HepG2 (cell line): ENCODE results near the gene CALML4. TPM values are rescaled to one million over a fixed set of nuclear protein-coding genes. Genes with fewer than 3 reads are reported as not detected.

ENCODE experiments used
- AGO1 ChIP-seq: fragments of 200-400 bp; formaldehyde crosslinking; IDR thresholded peaks from 2 replicates; pipeline ENCODE4 v1.6.1; 2017; ENCODE audit warnings: mild to moderate bottlenecking, low read depth, low read length, moderate library complexity; ENCODE audit not compliant: poor library complexity, severe bottlenecking
- CREB1 ChIP-seq, 2 experiments: fragments of 450-650 bp in 1 of 2; IDR thresholded peaks; 2 replicates each; pipeline ENCODE4 v1.6.1; 2016 to 2017; ENCODE audit warnings: control low read depth in 1 of 2, mild to moderate bottlenecking in 1 of 2, missing compliant biosample characterization in 1 of 2, missing genetic modification characterization in 1 of 2
- DRAP1 ChIP-seq: IDR thresholded peaks from 2 replicates; pipeline ENCODE4 v1.6.1; 2016; ENCODE audit warnings: missing genetic modification reagents, missing compliant biosample characterization
- HNRNPLL ChIP-seq: fragments of 200-400 bp; formaldehyde crosslinking; IDR thresholded peaks from 2 replicates; pipeline ENCODE4 v1.6.1; 2017; ENCODE audit warnings: mild to moderate bottlenecking, low read depth, low read length; ENCODE audit not compliant: poor library complexity, severe bottlenecking
- HOXA9 ChIP-seq: sonication (generic); formaldehyde crosslinking; IDR thresholded peaks from 2 replicates; pipeline ENCODE4 v1.8.1; 2022; ENCODE audit warnings: missing genetic modification reagents, mild to moderate bottlenecking, moderate library complexity, borderline replicate concordance
- KDM6A ChIP-seq: IDR thresholded peaks from 2 replicates; pipeline ENCODE4 v1.6.1; 2016; ENCODE audit warnings: low read depth
- KMT2B ChIP-seq: IDR thresholded peaks from 2 replicates; pipeline ENCODE4 v1.6.1; 2016; ENCODE audit warnings: missing genetic modification reagents, missing compliant biosample characterization
- MAFF ChIP-seq: IDR thresholded peaks from 2 replicates; pipeline ENCODE4 v1.6.1; 2011; ENCODE audit warnings: low read depth, low read length, improper control_type of control experiment
- PREB ChIP-seq: sonication (generic); formaldehyde crosslinking; IDR thresholded peaks from 2 replicates; pipeline ENCODE4 v1.4.0; 2020; ENCODE audit warnings: missing genetic modification reagents
- RFX3 ChIP-seq: IDR thresholded peaks from 2 replicates; pipeline ENCODE4 v1.6.1; 2016; ENCODE audit warnings: missing biosample characterization, missing genetic modification reagents
- SIN3B ChIP-seq: fragments of 150-350 bp; IDR thresholded peaks from 2 replicates; pipeline ENCODE4 v1.6.1; 2014; ENCODE audit warnings: low read length
- SSRP1 ChIP-seq: IDR thresholded peaks from 2 replicates; pipeline ENCODE4 v1.6.1; 2016; ENCODE audit warnings: control low read depth
- TFDP2 ChIP-seq: sonication (generic); formaldehyde crosslinking; IDR thresholded peaks from 2 replicates; pipeline ENCODE4 v1.4.0; 2020; ENCODE audit warnings: missing genetic modification reagents
- ZBTB38 ChIP-seq: sonication (generic); formaldehyde crosslinking; IDR thresholded peaks from 2 replicates; pipeline ENCODE4 v1.5.1; 2020; ENCODE audit warnings: mild to moderate bottlenecking, missing genetic modification reagents
- ZBTB43 ChIP-seq: sonication (generic); formaldehyde crosslinking; conservative IDR thresholded peaks from 2 replicates; pipeline ENCODE4 v1.4.0; 2020; ENCODE audit warnings: missing genetic modification reagents
- ZNF160 ChIP-seq: sonication (generic); formaldehyde crosslinking; IDR thresholded peaks from 2 replicates; pipeline ENCODE4 v1.8.0; 2022; ENCODE audit warnings: mild to moderate bottlenecking, inconsistent platforms, missing genetic modification reagents
- ZNF225 ChIP-seq: sonication (generic); formaldehyde crosslinking; IDR thresholded peaks from 2 replicates; pipeline ENCODE4 v1.4.0; 2020; ENCODE audit warnings: mild to moderate bottlenecking, missing genetic modification reagents
- ZNF605 ChIP-seq: sonication (generic); formaldehyde crosslinking; IDR thresholded peaks from 2 replicates; pipeline ENCODE4 v1.8.0; 2022; ENCODE audit warnings: mild to moderate bottlenecking, missing genetic modification reagents
- ZNF614 ChIP-seq: IDR thresholded peaks from 2 replicates; pipeline ENCODE4 v1.6.1; 2018; ENCODE audit warnings: missing biosample characterization, missing genetic modification reagents, inconsistent platforms, borderline replicate concordance
- ZNF703 ChIP-seq: sonication (generic); formaldehyde crosslinking; IDR thresholded peaks from 2 replicates; pipeline ENCODE4 v1.5.1; 2020; ENCODE audit warnings: missing genetic modification reagents, mild to moderate bottlenecking, moderate library complexity, borderline replicate concordance
- polyA plus RNA-seq, 8 experiments: library from polyadenylated mRNA; depleted of rRNA in 3 of 8; stranded (reverse) in 7 of 8; unstranded in 1 of 8; fragments of >200 nt; fragmentation: Illumina TruSeq in 4 of 8; extraction: Trizol in 4 of 8; gene quantifications; 2 replicates each; pipeline versions ENCODE4 v1.2.1 to v1.2.3, GENCODE V29; 2011 to 2016; ENCODE audit warnings: low read depth in 4 of 8, missing spikeins in 1 of 8, mixed read lengths in 1 of 8; ENCODE audit not compliant: insufficient read depth in 1 of 8
- total RNA-seq, 5 experiments: library from RNA; depleted of rRNA; stranded (reverse); fragments of >200 nt; fragmentation: Illumina TruSeq; extraction: Trizol; gene quantifications; 2 replicates each; pipeline ENCODE4 v1.2.3, GENCODE V29; 2016; ENCODE audit warnings: low read depth in 1 of 5
- TF ChIP-seq, protein P1 (sequence below): sonication (generic); formaldehyde crosslinking; IDR thresholded peaks from 2 replicates; pipeline ENCODE4 v1.8.0; 2022; ENCODE audit warnings: missing genetic modification reagents, mild to moderate bottlenecking, moderate library complexity, borderline replicate concordance
- TF ChIP-seq, protein P2 (sequence below): sonication (generic); formaldehyde crosslinking; IDR thresholded peaks from 2 replicates; pipeline ENCODE4 v1.8.0; 2022; ENCODE audit warnings: mild to moderate bottlenecking, missing genetic modification reagents, borderline replicate concordance

CALML4 gene
- total and polyA plus RNA-seq, 2 of the 13 experiments (the other 11 are each of a cell fraction or from before 2014, with no cell fraction given), result 3.6 to 8.7 TPM

DNA sequence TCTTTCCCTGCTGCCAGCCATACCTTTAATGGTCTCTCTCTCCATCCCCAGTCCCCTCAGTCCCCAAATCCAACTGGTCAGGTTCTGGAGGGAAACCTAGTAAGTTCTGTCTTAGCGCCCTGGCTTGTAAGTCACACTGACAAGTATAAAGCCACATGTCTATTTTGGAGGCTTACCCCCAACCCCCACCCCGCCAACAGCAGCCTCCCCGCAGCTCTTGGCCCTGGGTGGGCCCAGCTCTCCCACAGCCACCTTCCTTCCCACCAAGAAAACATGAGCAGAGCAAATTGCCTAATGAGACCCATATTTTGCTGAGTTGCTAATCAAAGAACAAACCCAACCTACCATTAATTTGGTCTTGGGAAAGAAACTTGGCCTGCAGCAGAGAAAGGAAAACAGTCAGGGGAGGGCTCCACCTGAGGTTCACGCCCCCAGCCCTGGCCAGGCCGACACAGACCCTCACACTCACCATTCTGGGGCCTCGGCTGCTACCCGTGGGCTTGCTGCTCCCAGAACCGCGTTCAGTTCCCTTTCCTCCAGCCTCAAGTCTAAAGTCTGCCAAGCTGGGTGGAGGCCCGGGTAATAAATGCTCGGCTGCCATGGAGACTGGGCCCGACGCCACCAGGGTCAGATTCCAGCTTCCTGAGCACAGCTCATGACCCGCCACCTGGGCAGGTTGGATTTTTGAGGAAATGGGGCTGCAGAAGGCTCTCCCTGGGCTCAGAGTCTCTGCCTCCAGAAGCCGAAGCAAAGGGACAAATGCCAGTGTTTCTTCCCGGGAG lies at the start of gene CALML4 (continued):
- TF ChIP-seq, protein P1, sequence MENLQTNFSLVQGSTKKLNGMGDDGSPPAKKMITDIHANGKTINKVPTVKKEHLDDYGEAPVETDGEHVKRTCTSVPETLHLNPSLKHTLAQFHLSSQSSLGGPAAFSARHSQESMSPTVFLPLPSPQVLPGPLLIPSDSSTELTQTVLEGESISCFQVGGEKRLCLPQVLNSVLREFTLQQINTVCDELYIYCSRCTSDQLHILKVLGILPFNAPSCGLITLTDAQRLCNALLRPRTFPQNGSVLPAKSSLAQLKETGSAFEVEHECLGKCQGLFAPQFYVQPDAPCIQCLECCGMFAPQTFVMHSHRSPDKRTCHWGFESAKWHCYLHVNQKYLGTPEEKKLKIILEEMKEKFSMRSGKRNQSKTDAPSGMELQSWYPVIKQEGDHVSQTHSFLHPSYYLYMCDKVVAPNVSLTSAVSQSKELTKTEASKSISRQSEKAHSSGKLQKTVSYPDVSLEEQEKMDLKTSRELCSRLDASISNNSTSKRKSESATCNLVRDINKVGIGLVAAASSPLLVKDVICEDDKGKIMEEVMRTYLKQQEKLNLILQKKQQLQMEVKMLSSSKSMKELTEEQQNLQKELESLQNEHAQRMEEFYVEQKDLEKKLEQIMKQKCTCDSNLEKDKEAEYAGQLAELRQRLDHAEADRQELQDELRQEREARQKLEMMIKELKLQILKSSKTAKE (CRISPR knock-in tag), result no peak
- TF ChIP-seq AGO1, result peak; percentile 1
- peak; percentile 52; the same call in 1 of the 2 replicates for TF ChIP-seq MAFF
- TF ChIP-seq DRAP1, result peak; percentile 49
- no peak for TF ChIP-seq HOXA9 (CRISPR knock-in tag)
- TF ChIP-seq, protein P2, sequence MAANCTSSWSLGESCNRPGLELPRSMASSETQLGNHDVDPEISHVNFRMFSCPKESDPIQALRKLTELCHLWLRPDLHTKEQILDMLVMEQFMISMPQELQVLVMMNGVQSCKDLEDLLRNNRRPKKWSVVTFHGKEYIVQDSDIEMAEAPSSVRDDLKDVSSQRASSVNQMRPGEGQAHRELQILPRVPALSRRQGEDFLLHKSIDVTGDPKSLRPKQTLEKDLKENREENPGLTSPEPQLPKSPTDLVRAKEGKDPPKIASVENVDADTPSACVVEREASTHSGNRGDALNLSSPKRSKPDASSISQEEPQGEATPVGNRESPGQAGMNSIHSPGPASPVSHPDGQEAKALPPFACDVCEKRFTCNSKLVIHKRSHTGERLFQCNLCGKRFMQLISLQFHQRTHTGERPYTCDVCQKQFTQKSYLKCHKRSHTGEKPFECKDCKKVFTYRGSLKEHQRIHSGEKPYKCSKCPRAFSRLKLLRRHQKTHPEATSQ (CRISPR knock-in tag), result no peak
- no peak for TF ChIP-seq ZBTB43
- no peak for TF ChIP-seq ZNF703
- no peak for TF ChIP-seq ZNF225 (CRISPR knock-in tag)
- 0 out of 2 replicates have a peak, but pooled peaks have one; percentile 43 for TF ChIP-seq TFDP2 (CRISPR knock-in tag)
- no peak for TF ChIP-seq HNRNPLL
- no peak for TF ChIP-seq ZNF605 (CRISPR knock-in tag)
- peak; percentile 38; the same call in 1 of the 2 replicates for TF ChIP-seq KDM6A (CRISPR knock-in tag)
- TF ChIP-seq ZBTB38 (CRISPR knock-in tag), result no peak
- no peak for TF ChIP-seq SSRP1 (CRISPR knock-in tag)
- peak; percentile 87 for TF ChIP-seq RFX3
- TF ChIP-seq KMT2B (CRISPR knock-in tag), result no peak
- TF ChIP-seq SIN3B, result no peak
- TF ChIP-seq PREB (CRISPR knock-in tag), result no peak
- no peak for TF ChIP-seq ZNF614
- TF ChIP-seq ZNF160 (CRISPR knock-in tag), result no peak
- TF ChIP-seq CREB1 (IDR thresholded peaks at IDR 0.05), result no peak
- no peak for TF ChIP-seq CREB1 (CRISPR knock-in tag; IDR thresholded peaks at IDR 0.05)
